GM12878 (cell line): Measurements from ENCODE around the gene ADAMTS17. TPM values are rescaled to one million over a fixed set of nuclear protein-coding genes. Genes with fewer than 3 reads are reported as not detected.

Experiments used
- ATAC-seq: fragments of 200-7000 bp; cut with Tn5 transposase; 3 replicates; pipeline ENCODE4 v1.9.1; 2020; ENCODE audit warnings: mild to moderate bottlenecking, moderate library complexity
- BruUV-seq: library from RNA; stranded (reverse); fragments of 400-500 nt; replicated peaks from 2 replicates; lab custom pipeline; 2021; lab: Mats Ljungman, UMichigan
- CTCF ChIA-PET: fragments of 300-600 bp; sonication (Branson Sonifier 250); formaldehyde crosslinking; extraction: SDS; loops from one replicate; lab custom pipeline; 2021; ENCODE audit warnings: inconsistent platforms; lab: Yijun Ruan, JAX
- POLR2A ChIA-PET: fragments of 350-600 bp; formaldehyde crosslinking; extraction: SDS; loops from one replicate; lab custom pipeline; 2021; ENCODE audit warnings: inconsistent platforms; lab: Charles Lee
- RAD21 ChIA-PET: fragments of 300-600 bp; sonication (Branson Sonifier 250); formaldehyde crosslinking; loops from one replicate; lab custom pipeline; 2023; ENCODE audit warnings: antibody characterized with exemption; ENCODE audit not compliant: unreplicated experiment; lab: Charles Lee
- SMC1A ChIA-PET: fragments of 300-600 bp; sonication (Branson Sonifier 250); formaldehyde crosslinking; loops from one replicate; lab custom pipeline; 2023; ENCODE audit not compliant: unreplicated experiment, uncharacterized antibody; lab: Charles Lee
- DNase-seq: peaks from one replicate; pipeline ENCODE4 v3.0.0-alpha.2; 2011; ENCODE audit warnings: low read depth, low spot score
- FAIRE-seq: peaks from 3 replicates; lab custom pipeline; 2011; peaks lifted over from hg19 to GRCh38; lab: Jason Lieb, UNC
- H2AFZ ChIP-seq: 2 replicates; pipeline ENCODE4 v1.6.0; 2011; ENCODE audit warnings: low read depth, low read length, control low read depth; ENCODE audit not compliant: control insufficient read depth
- H3K27ac ChIP-seq: 2 replicates; pipeline ENCODE4 v1.5.1; 2011; ENCODE audit warnings: control low read depth; ENCODE audit not compliant: control insufficient read depth, insufficient read depth
- H3K27me3 ChIP-seq, 2 experiments: replicated peaks in 1 of 2; 2 replicates each; pipeline versions ENCODE4 v1.6.0 to v1.6.1; 2011; ENCODE audit warnings: low read length in 1 of 2; ENCODE audit not compliant: control insufficient read depth in 2 of 2, insufficient read depth in 2 of 2
- H3K36me3 ChIP-seq, 2 experiments: 2 replicates each; pipeline ENCODE4 v1.5.1; 2011; ENCODE audit warnings: low read length in 1 of 2; ENCODE audit not compliant: control insufficient read depth in 2 of 2, insufficient read depth in 2 of 2
- H3K4me1 ChIP-seq: 2 replicates; pipeline ENCODE4 v1.6.1; 2011; ENCODE audit warnings: mild to moderate bottlenecking, low read length, moderate library complexity, mixed read lengths; ENCODE audit not compliant: control insufficient read depth, insufficient read depth
- H3K4me2 ChIP-seq: 2 replicates; pipeline ENCODE4 v1.6.0; 2011; ENCODE audit warnings: control low read depth; ENCODE audit not compliant: control insufficient read depth, insufficient read depth
- H3K4me3 ChIP-seq: fragments of 200-600 bp; sonication (generic); 2 replicates; pipeline ENCODE4 v1.5.1; 2016
- H3K79me2 ChIP-seq: 2 replicates; pipeline ENCODE4 v1.6.0; 2011; ENCODE audit warnings: low read length; ENCODE audit not compliant: control insufficient read depth, insufficient read depth
- H3K9ac ChIP-seq: 2 replicates; pipeline ENCODE4 v1.8.0; 2011; ENCODE audit warnings: low read length, control low read depth, mixed read lengths; ENCODE audit not compliant: control insufficient read depth, insufficient read depth
- H3K9me3 ChIP-seq: replicated peaks from 3 replicates; pipeline ENCODE4 v1.5.1; 2011; ENCODE audit warnings: mild to moderate bottlenecking, low read length; ENCODE audit not compliant: control insufficient read depth, insufficient read depth
- H4K20me1 ChIP-seq: 2 replicates; pipeline ENCODE4 v1.6.0; 2011; ENCODE audit not compliant: control insufficient read depth, insufficient read depth
- BMI1 ChIP-seq: fragments of 450-650 bp; IDR thresholded peaks from 2 replicates; pipeline ENCODE4 v1.6.1; 2016; ENCODE audit warnings: mild to moderate bottlenecking, moderate library complexity, borderline replicate concordance
- BRCA1 ChIP-seq: IDR thresholded peaks from 2 replicates; pipeline ENCODE4 v1.6.1; 2011; ENCODE audit warnings: low read depth, low read length, improper control_type of control experiment
- EGR1 ChIP-seq, 2 experiments: IDR thresholded peaks; 1 replicate in 1 of 2; 2 replicates in 1 of 2; pipeline ENCODE4 v1.6.1; 2011 to 2012; ENCODE audit warnings: low read depth in 2 of 2, low read length in 2 of 2, borderline replicate concordance in 1 of 2, mild to moderate bottlenecking in 1 of 2, moderate library complexity in 1 of 2
- ETV6 ChIP-seq, 2 experiments: fragments of 450-650 bp in 1 of 2; IDR thresholded peaks in 1 of 2; conservative IDR thresholded peaks in 1 of 2; 2 replicates each; pipeline ENCODE4 v1.6.1; 2014; ENCODE audit warnings: antibody characterized with exemption in 1 of 2, borderline replicate concordance in 1 of 2, low read depth in 1 of 2, mild to moderate bottlenecking in 1 of 2, moderate library complexity in 1 of 2
- EZH2 ChIP-seq: IDR thresholded peaks from 2 replicates; pipeline ENCODE4 v1.6.1; 2012; ENCODE audit warnings: low read depth, mild to moderate bottlenecking, control low read depth, inconsistent platforms, low read length, borderline replicate concordance; ENCODE audit not compliant: control insufficient read depth
- KLF5 ChIP-seq: fragments of 450-650 bp; IDR thresholded peaks from 2 replicates; pipeline ENCODE4 v1.6.1; 2014; ENCODE audit warnings: mild to moderate bottlenecking; ENCODE audit not compliant: partially characterized antibody
- MEF2B ChIP-seq: fragments of 450-650 bp; IDR thresholded peaks from 2 replicates; pipeline ENCODE4 v1.6.1; 2018; ENCODE audit warnings: mild to moderate bottlenecking, moderate library complexity; ENCODE audit not compliant: partially characterized antibody, poor library complexity, severe bottlenecking
- PAX8 ChIP-seq: fragments of 450-650 bp; IDR thresholded peaks from 2 replicates; pipeline ENCODE4 v1.6.1; 2017; ENCODE audit warnings: mild to moderate bottlenecking, moderate library complexity
- RBBP5 ChIP-seq: fragments of 200-600 bp; sonication (generic); conservative IDR thresholded peaks from 2 replicates; pipeline ENCODE4 v1.6.1; 2016
- SIN3A ChIP-seq: IDR thresholded peaks from 2 replicates; pipeline ENCODE4 v1.6.1; 2012; ENCODE audit warnings: low read depth, low read length, improper control_type of control experiment
- STAT3 ChIP-seq: IDR thresholded peaks from 2 replicates; pipeline ENCODE4 v1.6.1; 2011; ENCODE audit warnings: low read depth, low read length, improper control_type of control experiment
- SUZ12 ChIP-seq: fragments of 200-600 bp; sonication (generic); IDR thresholded peaks from one replicate; pipeline ENCODE4 v1.6.1; 2018; ENCODE audit warnings: antibody characterized with exemption, mild to moderate bottlenecking; ENCODE audit not compliant: unreplicated experiment
- TAF1 ChIP-seq: IDR thresholded peaks from 2 replicates; pipeline ENCODE4 v1.6.1; 2011; ENCODE audit warnings: mild to moderate bottlenecking, low read depth, low read length, borderline replicate concordance
- WRNIP1 ChIP-seq: IDR thresholded peaks from 2 replicates; pipeline ENCODE4 v1.6.1; 2011; ENCODE audit warnings: low read depth, low read length, improper control_type of control experiment, borderline replicate concordance
- ZZZ3 ChIP-seq: IDR thresholded peaks from 2 replicates; pipeline ENCODE4 v1.6.1; 2011; ENCODE audit warnings: low read depth; ENCODE audit not compliant: control insufficient read depth, insufficient read length
- WGBS: methylation state at CpG from one replicate; pipeline ENCODE4 v1.1.6; 2016; ENCODE audit warnings: low lambda C conversion rate; ENCODE audit not compliant: insufficient replicate concordance, insufficient coverage; ENCODE audit errors: missing lambda C conversion rate; 5-methylcytosine and 5-hydroxymethylcytosine counted together
- in situ Hi-C: fragments of 300-500 bp; cut with MboI; formaldehyde crosslinking; loops from 9 replicates; pipeline ENCODE4 v1.14.3; 2018; ENCODE audit warnings: mixed read lengths
- intact Hi-C: fragments of 100-400 bp; cut with micrococcal nuclease; formaldehyde crosslinking; loops from one replicate; pipeline ENCODE4 v1.14.2; 2022; ENCODE audit not compliant: unreplicated experiment
- polyA plus RNA-seq, 11 experiments: library from polyadenylated mRNA; depleted of rRNA in 4 of 11; unstranded in 6 of 11; stranded (reverse) in 5 of 11; fragments of >200 nt; fragmentation: Nextera tagmentation in 4 of 11; fragmentation: Illumina TruSeq in 1 of 11; extraction: Ambion mirVana in 4 of 11; extraction: Trizol in 1 of 11; gene quantifications; 1 replicate in 1 of 11; 2 replicates in 10 of 11; pipeline versions ENCODE4 v1.2.1 to v1.2.3, GENCODE V29; 2011 to 2016; ENCODE audit warnings: inconsistent platforms in 2 of 11, missing spikeins in 2 of 11, low read depth in 1 of 11
- total RNA-seq, 4 experiments: library from RNA; depleted of rRNA in 3 of 4; stranded (reverse); fragments of >200 nt in 3 of 4; fragmentation: Illumina TruSeq in 1 of 4; extraction: Trizol in 1 of 4; gene quantifications; 2 replicates each; pipeline versions ENCODE4 v1.2.1 to v1.2.3, GENCODE V29; 2013 to 2021
- TF ChIP-seq, protein P1 (sequence below): IDR thresholded peaks from 2 replicates; pipeline ENCODE4 v1.6.1; 2011; ENCODE audit warnings: low read depth, low read length, improper control_type of control experiment, borderline replicate concordance
- TF ChIP-seq, protein P2 (sequence below): fragments of 450-650 bp; conservative IDR thresholded peaks from 2 replicates; pipeline ENCODE4 v1.6.1; 2017; ENCODE audit warnings: mild to moderate bottlenecking, moderate library complexity
- TF ChIP-seq, protein P3 (sequence below): fragments of 450-650 bp; IDR thresholded peaks from 2 replicates; pipeline ENCODE4 v1.6.1; 2018; ENCODE audit warnings: borderline replicate concordance, mild to moderate bottlenecking; ENCODE audit not compliant: partially characterized antibody

ADAMTS17 gene
- total and polyA plus RNA-seq, 10 of the 15 experiments (the other 5 are each of a cell fraction or from before 2014, with no cell fraction given): 0.04 to 0.50 (median 0.10) TPM; not detected in 4

DNA sequence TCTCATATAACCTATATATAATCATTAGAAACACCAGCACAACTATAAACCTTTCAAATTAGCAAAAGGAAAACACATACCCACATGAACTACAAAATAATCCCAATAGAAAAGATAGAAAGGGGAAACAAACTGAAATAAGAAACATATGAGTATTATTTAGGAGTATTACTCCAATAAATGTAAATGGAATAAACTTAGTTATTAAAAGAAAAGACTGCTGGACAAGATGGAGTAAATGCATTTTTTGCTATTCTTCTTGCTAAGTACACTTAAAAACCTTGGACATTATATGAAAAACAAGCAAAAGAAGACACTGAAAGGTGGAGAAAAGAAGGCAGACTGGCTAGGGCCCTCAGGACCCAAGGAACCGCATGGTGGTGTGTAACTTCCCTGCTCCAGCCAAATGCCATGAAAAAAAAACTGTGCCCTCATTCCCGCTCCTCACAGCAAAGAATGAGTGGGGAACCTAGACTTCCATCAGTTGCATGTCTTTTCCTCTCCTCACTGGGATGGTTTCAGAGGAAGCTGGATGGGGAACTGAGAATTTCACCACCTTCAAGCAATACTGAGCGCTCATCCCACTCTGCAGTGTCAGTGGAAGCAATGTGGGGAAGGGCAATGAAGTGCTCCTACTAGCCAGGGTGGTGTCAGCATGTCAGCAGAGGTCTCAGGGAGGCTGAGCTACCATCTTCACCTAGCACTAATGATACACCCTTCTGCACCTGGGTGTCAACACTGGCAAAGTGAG, 43.7 kb upstream of the ADAMTS17 start (continued):
- TF ChIP-seq EGR1 (IDR thresholded peaks at IDR 0.05; ENCODE audit: borderline replicate concordance in 1 of 2, low read depth in 2 of 2, low read length in 2 of 2) (no peak), WRNIP1 (no peak), ZZZ3 (no peak), SUZ12 (no peak), TAF1 (no peak), EZH2 (no peak), PAX8 (no peak), MEF2B (no peak)
- TF ChIP-seq, protein P1, sequence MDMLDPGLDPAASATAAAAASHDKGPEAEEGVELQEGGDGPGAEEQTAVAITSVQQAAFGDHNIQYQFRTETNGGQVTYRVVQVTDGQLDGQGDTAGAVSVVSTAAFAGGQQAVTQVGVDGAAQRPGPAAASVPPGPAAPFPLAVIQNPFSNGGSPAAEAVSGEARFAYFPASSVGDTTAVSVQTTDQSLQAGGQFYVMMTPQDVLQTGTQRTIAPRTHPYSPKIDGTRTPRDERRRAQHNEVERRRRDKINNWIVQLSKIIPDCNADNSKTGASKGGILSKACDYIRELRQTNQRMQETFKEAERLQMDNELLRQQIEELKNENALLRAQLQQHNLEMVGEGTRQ: no peak

GRCh38 chr15:100384108-100384410, 42.3 kb upstream of the ADAMTS17 start:
- ChIA-PET POLR2A (no interaction called here), RAD21 (interaction anchor here (1.2 to 1.3 kb wide), 2 partner anchors 35 to 456 kb away, joined by 4 read pairs; no protein-coding TSS in a partner anchor), SMC1A (no interaction called here), CTCF (interaction anchor here (1.1 kb wide), 1 partner anchor 456 kb away, joined by 3 read pairs; no protein-coding TSS in a partner anchor)
- DNase-seq (no peak), ATAC-seq (no peak), FAIRE-seq (no peak)
- BruUV-seq: no TSS peak
- intact Hi-C loops: no loop called here
- in situ Hi-C loops: no loop called here
- WGBS: 26% methylated on average over 10 of the region's 10 CpGs
- Histone ChIP-seq H3K4me2 (no peak overlapping the region), H3K4me3 (no peak overlapping the region), H3K9ac (no peak overlapping the region), H3K27me3 (no peaks in the 10 kb centered on the region), H3K79me2 (no peaks in the 10 kb centered on the region), H3K4me1 (no peaks in the 10 kb centered on the region), H4K20me1 (no peaks in the 10 kb centered on the region), H3K36me3 (no peaks in the 10 kb centered on the region), H3K27ac (no peak overlapping the region), H2AFZ (no peak overlapping the region), H3K9me3 (peaks cover 3% of the 10 kb centered on the region; the same call in 1 of the 3 replicates)
- TF ChIP-seq STAT3 (no peak), RBBP5 (no peak), BRCA1 (no peak), WRNIP1 (no peak), KLF5 (no peak), ETV6 (conservative IDR thresholded peaks at IDR 0.05 in 1 of 2, IDR thresholded peaks at IDR 0.05 in 1 of 2; ENCODE audit: borderline replicate concordance in 1 of 2, low read depth in 1 of 2) (no peak), PAX8 (no peak), BMI1 (no peak), SIN3A (no peak)
- TF ChIP-seq, protein P2, sequence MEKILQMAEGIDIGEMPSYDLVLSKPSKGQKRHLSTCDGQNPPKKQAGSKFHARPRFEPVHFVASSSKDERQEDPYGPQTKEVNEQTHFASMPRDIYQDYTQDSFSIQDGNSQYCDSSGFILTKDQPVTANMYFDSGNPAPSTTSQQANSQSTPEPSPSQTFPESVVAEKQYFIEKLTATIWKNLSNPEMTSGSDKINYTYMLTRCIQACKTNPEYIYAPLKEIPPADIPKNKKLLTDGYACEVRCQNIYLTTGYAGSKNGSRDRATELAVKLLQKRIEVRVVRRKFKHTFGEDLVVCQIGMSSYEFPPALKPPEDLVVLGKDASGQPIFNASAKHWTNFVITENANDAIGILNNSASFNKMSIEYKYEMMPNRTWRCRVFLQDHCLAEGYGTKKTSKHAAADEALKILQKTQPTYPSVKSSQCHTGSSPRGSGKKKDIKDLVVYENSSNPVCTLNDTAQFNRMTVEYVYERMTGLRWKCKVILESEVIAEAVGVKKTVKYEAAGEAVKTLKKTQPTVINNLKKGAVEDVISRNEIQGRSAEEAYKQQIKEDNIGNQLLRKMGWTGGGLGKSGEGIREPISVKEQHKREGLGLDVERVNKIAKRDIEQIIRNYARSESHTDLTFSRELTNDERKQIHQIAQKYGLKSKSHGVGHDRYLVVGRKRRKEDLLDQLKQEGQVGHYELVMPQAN: no peak
- TF ChIP-seq, protein P3, sequence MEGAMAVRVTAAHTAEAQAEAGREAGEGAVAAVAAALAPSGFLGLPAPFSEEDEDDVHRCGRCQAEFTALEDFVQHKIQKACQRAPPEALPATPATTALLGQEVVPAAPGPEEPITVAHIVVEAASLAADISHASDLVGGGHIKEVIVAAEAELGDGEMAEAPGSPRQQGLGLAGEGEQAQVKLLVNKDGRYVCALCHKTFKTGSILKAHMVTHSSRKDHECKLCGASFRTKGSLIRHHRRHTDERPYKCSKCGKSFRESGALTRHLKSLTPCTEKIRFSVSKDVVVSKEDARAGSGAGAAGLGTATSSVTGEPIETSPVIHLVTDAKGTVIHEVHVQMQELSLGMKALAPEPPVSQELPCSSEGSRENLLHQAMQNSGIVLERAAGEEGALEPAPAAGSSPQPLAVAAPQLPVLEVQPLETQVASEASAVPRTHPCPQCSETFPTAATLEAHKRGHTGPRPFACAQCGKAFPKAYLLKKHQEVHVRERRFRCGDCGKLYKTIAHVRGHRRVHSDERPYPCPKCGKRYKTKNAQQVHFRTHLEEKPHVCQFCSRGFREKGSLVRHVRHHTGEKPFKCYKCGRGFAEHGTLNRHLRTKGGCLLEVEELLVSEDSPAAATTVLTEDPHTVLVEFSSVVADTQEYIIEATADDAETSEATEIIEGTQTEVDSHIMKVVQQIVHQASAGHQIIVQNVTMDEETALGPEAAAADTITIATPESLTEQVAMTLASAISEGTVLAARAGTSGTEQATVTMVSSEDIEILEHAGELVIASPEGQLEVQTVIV: no peak
